ENCODE measurements around the gene PREX1. TPM values are rescaled to one million over a fixed set of nuclear protein-coding genes. Genes with fewer than 3 reads are reported as not detected.

PREX1 gene
- total RNA-seq, 1 experiment from 2014 or later = 3.3 TPM

DNA sequence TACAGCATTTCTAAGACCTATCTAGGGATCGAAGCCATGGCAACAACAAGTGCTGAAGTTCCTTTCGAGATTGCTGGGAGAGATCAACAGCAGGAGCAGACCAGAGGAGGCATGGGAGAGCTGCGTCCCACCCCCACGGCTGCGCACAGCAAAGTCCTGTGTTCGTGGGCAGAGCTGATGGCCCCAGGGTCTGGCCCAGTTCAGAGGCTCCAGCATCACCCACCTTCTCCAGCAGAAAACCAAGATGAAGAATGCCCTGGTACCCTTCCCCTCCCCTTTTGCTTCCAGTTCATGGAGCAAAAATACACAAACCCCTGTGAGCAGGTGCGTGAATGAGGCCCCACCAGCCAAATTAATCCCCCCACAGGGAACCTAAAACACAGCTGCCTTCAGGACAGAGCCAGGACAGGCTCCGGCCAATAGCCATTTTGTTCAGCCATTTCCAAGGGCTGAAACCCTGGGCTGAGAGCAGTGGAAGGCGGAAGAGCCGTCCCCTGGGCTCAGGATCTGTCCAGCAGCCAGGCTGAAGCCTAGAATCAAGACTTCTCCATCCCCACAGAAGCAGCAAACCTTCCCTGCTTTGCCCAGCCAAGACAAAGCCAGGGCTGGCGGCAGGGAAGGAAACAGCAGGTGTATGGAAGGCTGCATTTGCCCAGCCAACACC, 102.8 kb downstream of the PREX1 start:
- peaks cover 6% of the 10 kb centered on the region; the same call in 1 of the 2 replicates for H3K4me1 ChIP-seq (replicated peaks; ENCODE audit: insufficient read depth)
- DNase-seq = no peak
- BruUV-seq (replicated peaks) = no TSS peak
- no peaks in the 10 kb centered on the region for H3K9me2 ChIP-seq (ENCODE audit: insufficient read depth)
- no peak overlapping the region for H3K4me3 ChIP-seq
- no peak overlapping the region for H3K4me2 ChIP-seq
- no peaks in the 10 kb centered on the region for H3K79me2 ChIP-seq (ENCODE audit: low read depth)
- no peaks in the 10 kb centered on the region for H4K20me1 ChIP-seq (ENCODE audit: insufficient read depth)
- H3F3A ChIP-seq (ENCODE audit: insufficient read depth, low read depth) = no peaks in the 10 kb centered on the region
- CTCF ChIA-PET = interaction anchor here (0.5 kb wide), 1 partner anchor 328 kb away, joined by 11 read pairs; no protein-coding TSS in a partner anchor
- H3K36me3 ChIP-seq (ENCODE audit: low read depth) = no peaks in the 10 kb centered on the region
- POLR2A ChIA-PET (ENCODE audit: unreplicated experiment) = interaction anchor here (0.5 kb wide), 1 partner anchor 16 kb away, joined by 3 read pairs; no protein-coding TSS in a partner anchor
- intact Hi-C loops (cut with micrococcal nuclease; ENCODE audit: unreplicated experiment) = no loop called here
- no peaks in the 10 kb centered on the region for H3K9me3 ChIP-seq (ENCODE audit: insufficient read depth, low read depth)
- no peak overlapping the region for H3K27ac ChIP-seq
- no peaks in the 10 kb centered on the region for H3K27me3 ChIP-seq (ENCODE audit: insufficient read depth, low read depth)
- H2AFZ ChIP-seq = no peak overlapping the region
- no peak for TF ChIP-seq CTCF (conservative IDR thresholded peaks at IDR 0.05)
- no peak for TF ChIP-seq EZH2 (IDR thresholded peaks at IDR 0.05; ENCODE audit: low read depth)

- Histone ChIP-seq H3K27ac (no peak overlapping the region), H3K9me2 (ENCODE audit: insufficient read depth) (no peaks in the 10 kb centered on the region), H2AFZ (no peak overlapping the region), H3K4me3 (no peak overlapping the region), H4K20me1 (ENCODE audit: insufficient read depth) (no peaks in the 10 kb centered on the region), H3K9me3 (ENCODE audit: insufficient read depth, low read depth) (no peaks in the 10 kb centered on the region), H3K79me2 (ENCODE audit: low read depth) (no peaks in the 10 kb centered on the region), H3K27me3 (ENCODE audit: insufficient read depth, low read depth) (no peaks in the 10 kb centered on the region), H3K4me1 (replicated peaks; ENCODE audit: insufficient read depth) (peaks cover 6% of the 10 kb centered on the region; the same call in 1 of the 2 replicates), H3F3A (ENCODE audit: insufficient read depth, low read depth) (no peaks in the 10 kb centered on the region), H3K4me2 (no peak overlapping the region), H3K36me3 (ENCODE audit: low read depth) (no peaks in the 10 kb centered on the region)
- no peak for TF ChIP-seq EZH2 (IDR thresholded peaks at IDR 0.05; ENCODE audit: low read depth)
- TF ChIP-seq CTCF (conservative IDR thresholded peaks at IDR 0.05) = no peak
- no peak for DNase-seq
- no TSS peak for BruUV-seq (replicated peaks)
- ChIA-PET POLR2A (ENCODE audit: unreplicated experiment) (interaction anchor here (0.6 kb wide), 1 partner anchor 33 kb away, joined by 4 read pairs; no protein-coding TSS in a partner anchor), CTCF (no interaction called here)
- intact Hi-C loops (cut with micrococcal nuclease; ENCODE audit: unreplicated experiment) = no loop called here
Observed at GRCh38 chr20:48724382-48724781, 103.4 kb downstream of the PREX1 start.

DNA sequence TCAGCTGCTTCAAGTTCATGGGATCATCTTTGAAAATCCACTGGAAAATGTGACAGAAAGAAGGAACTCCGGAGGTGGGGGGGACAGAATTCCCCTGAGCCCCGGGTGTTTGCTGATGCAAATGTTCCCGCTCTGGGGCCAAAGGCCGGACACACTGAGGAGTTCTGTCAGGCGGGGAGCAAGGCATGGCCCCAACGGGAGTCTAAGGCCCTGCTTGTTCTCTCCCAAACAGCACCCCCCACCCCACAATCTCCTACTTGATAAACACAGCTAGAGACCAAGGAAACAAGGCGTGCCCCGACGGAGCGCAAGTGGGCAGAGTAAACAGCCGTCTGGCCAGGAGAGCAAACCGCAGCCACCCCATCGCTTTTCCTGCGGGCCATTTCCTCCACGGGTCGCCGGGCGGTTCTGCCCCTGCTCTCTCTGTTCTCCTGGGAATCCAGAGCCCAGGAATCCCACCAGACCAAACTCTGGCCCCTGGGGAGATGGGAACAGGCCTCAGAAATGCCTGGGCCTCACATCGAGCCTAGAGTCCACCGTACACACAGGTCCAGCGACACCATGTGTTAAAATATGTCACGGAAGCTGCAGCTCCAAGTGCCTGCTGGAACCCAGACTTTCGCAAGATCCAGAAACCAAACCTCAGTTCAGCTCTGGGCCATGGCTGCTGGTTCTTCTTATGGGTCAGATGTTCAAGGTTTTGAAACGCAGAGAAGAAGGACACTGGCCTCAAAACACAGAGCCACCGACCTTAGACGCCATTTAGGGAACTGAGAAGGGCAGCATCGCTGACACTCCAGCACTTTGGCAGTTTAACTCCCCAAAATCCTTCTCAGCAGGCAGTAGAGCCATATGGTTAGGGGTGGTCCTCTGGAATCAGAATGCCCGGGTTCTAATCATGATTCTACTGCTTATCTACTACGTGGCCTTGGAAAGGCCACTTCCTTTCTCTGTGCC, 104.2 kb downstream of the PREX1 start:
- TF ChIP-seq CTCF (conservative IDR thresholded peaks at IDR 0.05) (no peak), EZH2 (IDR thresholded peaks at IDR 0.05; ENCODE audit: low read depth) (no peak)
- H3K4me1 ChIP-seq (replicated peaks; ENCODE audit: insufficient read depth) = peaks cover 6% of the 10 kb centered on the region; the same call in 1 of the 2 replicates
- H3K9me2 ChIP-seq (ENCODE audit: insufficient read depth) = no peaks in the 10 kb centered on the region
- H3K27ac ChIP-seq = no peak overlapping the region
- no TSS peak for BruUV-seq (replicated peaks)
- no peaks in the 10 kb centered on the region for H3K36me3 ChIP-seq (ENCODE audit: low read depth)
- no peak overlapping the region for H3K4me2 ChIP-seq
- H3K27me3 ChIP-seq (ENCODE audit: insufficient read depth, low read depth) = no peaks in the 10 kb centered on the region
- H3K79me2 ChIP-seq (ENCODE audit: low read depth) = no peaks in the 10 kb centered on the region
- H3K9me3 ChIP-seq (ENCODE audit: insufficient read depth, low read depth) = no peaks in the 10 kb centered on the region
- no peak overlapping the region for H2AFZ ChIP-seq
- CTCF ChIA-PET = no interaction called here
- no peaks in the 10 kb centered on the region for H3F3A ChIP-seq (ENCODE audit: insufficient read depth, low read depth)
- intact Hi-C loops (cut with micrococcal nuclease; ENCODE audit: unreplicated experiment) = no loop called here
- POLR2A ChIA-PET (ENCODE audit: unreplicated experiment) = interaction anchor here (0.6 kb wide), 1 partner anchor 32 kb away, joined by 4 read pairs; no protein-coding TSS in a partner anchor
- no peaks in the 10 kb centered on the region for H4K20me1 ChIP-seq (ENCODE audit: insufficient read depth)
- DNase-seq = no peak
- H3K4me3 ChIP-seq = no peak overlapping the region

Measured in PC-9 (cell line).